Measurements from ENCODE around the gene PIK3IP1.
A peak's percentile ranks its signal among the peaks of the same experiment; 100 is the strongest.

Gene PIK3IP1

DNA sequence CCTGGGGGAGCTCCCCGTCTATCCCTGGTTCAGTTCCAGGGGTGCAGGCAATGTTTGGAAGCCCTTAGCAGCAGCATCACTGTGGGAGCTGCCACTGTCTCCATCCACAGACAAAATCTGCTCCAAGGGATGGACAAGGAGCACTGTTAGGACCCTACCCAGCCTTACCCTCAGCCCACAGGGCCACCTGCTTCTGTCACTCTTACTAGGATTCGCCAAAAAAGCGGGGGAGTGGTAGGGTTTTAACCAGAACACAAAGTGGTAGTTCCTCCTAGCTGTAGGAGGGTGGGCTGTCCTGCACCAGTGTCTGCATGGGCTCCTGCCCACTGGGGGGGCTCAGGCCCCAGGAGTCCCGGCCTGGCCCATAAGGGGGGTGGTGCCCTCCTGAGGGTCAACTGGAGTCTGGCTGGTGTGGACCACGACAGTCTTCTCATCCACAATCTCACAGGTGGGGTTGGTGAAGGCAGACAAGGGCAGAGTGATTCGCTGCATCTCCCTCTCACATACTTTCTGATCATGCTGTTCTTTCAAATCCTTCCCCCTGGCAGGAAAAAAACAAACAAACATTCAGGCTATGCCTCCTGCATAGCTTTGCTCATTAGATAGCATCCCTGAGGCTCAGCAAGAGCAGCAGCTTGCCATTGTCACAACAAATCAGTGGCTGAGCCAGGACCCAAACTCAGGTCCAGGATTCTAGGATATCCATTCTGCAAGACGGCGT is 9.4 kb downstream of the PIK3IP1 start:
- no peak for DNase-seq (ENCODE audit: low read depth in 1 of 2, low spot score in 1 of 2)
- in situ Hi-C loops (cut with HindIII; ENCODE audit: low pct_unique_long_range_greater_than_20kb, low sequenced_read_pairs), result no loop called here
- no peak for TF ChIP-seq JUND (IDR thresholded peaks at IDR 0.05; ENCODE audit: low read depth)

DNA sequence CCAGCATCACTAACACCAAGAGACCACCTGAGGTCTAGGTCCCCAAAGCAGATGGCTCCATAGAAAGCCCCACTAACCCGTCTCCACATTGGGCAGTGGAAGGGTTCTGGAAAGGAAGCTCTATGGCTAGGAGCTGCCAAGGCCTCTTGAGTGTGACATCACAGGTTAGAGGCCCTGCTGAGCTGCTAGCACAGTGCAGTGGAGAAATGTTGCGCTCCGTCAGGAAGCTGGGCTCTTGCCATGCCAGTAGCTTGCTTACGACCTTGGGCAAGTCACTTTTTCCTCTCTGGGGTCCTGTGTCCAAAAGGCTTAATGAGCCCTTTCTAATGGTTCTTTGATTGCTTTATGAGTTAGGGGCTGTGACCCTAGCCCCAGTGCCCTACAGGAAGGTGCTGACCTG is 10.6 kb downstream of the PIK3IP1 start:
- TF ChIP-seq JUND (IDR thresholded peaks at IDR 0.05; ENCODE audit: low read depth), result no peak
- DNase-seq (ENCODE audit: low read depth in 1 of 2, low spot score in 1 of 2), result no peak
- in situ Hi-C loops (cut with HindIII; ENCODE audit: low pct_unique_long_range_greater_than_20kb, low sequenced_read_pairs), result no loop called here

DNA sequence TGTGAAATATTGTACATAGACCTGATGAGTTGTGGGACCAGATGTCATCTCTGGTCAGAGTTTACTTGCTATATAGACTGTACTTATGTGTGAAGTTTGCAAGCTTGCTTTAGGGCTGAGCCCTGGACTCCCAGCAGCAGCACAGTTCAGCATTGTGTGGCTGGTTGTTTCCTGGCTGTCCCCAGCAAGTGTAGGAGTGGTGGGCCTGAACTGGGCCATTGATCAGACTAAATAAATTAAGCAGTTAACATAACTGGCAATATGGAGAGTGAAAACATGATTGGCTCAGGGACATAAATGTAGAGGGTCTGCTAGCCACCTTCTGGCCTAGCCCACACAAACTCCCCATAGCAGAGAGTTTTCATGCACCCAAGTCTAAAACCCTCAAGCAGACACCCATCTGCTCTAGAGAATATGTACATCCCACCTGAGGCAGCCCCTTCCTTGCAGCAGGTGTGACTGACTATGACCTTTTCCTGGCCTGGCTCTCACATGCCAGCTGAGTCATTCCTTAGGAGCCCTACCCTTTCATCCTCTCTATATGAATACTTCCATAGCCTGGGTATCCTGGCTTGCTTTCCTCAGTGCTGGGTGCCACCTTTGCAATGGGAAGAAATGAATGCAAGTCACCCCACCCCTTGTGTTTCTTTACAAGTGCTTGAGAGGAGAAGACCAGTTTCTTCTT is 12.3 kb downstream of the PIK3IP1 start:
- in situ Hi-C loops (cut with HindIII; ENCODE audit: low pct_unique_long_range_greater_than_20kb, low sequenced_read_pairs), result no loop called here
- TF ChIP-seq JUND (IDR thresholded peaks at IDR 0.05; ENCODE audit: low read depth), result no peak
- DNase-seq (ENCODE audit: low read depth in 1 of 2, low spot score in 1 of 2), result no peak

DNA sequence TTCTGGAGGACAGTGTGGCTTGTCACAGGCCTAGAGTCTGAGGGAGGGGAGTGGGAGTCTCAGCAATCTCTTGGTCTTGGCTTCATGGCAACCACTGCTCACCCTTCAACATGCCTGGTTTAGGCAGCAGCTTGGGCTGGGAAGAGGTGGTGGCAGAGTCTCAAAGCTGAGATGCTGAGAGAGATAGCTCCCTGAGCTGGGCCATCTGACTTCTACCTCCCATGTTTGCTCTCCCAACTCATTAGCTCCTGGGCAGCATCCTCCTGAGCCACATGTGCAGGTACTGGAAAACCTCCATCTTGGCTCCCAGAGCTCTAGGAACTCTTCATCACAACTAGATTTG is 13.0 kb downstream of the PIK3IP1 start:
- no peak for TF ChIP-seq JUND (IDR thresholded peaks at IDR 0.05; ENCODE audit: low read depth)
- no peak for DNase-seq (ENCODE audit: low read depth in 1 of 2, low spot score in 1 of 2)
- in situ Hi-C loops (cut with HindIII; ENCODE audit: low pct_unique_long_range_greater_than_20kb, low sequenced_read_pairs), result no loop called here

DNA sequence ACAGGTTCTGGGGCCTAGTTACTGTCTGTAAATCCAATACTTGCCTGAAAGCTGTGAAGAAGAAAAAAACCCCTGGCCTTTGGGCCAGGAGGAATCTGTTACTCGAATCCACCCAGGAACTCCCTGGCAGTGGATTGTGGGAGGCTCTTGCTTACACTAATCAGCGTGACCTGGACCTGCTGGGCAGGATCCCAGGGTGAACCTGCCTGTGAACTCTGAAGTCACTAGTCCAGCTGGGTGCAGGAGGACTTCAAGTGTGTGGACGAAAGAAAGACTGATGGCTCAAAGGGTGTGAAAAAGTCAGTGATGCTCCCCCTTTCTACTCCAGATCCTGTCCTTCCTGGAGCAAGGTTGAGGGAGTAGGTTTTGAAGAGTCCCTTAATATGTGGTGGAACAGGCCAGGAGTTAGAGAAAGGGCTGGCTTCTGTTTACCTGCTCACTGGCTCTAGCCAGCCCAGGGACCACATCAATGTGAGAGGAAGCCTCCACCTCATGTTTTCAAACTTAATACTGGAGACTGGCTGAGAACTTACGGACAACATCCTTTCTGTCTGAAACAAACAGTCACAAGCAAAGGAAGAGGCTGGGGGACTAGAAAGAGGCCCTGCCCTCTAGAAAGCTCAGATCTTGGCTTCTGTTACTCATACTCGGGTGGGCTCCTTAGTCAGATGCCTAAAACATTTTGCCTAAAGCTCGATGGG is 13.5 kb downstream of the PIK3IP1 start:
- no peak for TF ChIP-seq JUND (IDR thresholded peaks at IDR 0.05; ENCODE audit: low read depth)
- DNase-seq (ENCODE audit: low read depth in 1 of 2, low spot score in 1 of 2), result no peak
- in situ Hi-C loops (cut with HindIII; ENCODE audit: low pct_unique_long_range_greater_than_20kb, low sequenced_read_pairs), result no loop called here

DNA sequence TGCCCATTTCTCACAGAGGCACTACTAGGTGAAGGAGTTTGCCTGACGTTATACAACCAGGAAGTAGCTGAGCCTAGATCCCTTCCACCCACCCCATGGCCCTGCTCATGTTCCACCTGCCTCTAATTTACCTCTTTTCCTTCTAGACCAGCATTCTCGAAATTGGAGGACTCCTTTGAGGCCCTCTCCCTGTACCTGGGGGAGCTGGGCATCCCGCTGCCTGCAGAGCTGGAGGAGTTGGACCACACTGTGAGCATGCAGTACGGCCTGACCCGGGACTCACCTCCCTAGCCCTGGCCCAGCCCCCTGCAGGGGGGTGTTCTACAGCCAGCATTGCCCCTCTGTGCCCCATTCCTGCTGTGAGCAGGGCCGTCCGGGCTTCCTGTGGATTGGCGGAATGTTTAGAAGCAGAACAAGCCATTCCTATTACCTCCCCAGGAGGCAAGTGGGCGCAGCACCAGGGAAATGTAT is 14.1 kb downstream of the PIK3IP1 start:
- in situ Hi-C loops (cut with HindIII; ENCODE audit: low pct_unique_long_range_greater_than_20kb, low sequenced_read_pairs), result no loop called here
- no peak for DNase-seq (ENCODE audit: low read depth in 1 of 2, low spot score in 1 of 2)

DNA sequence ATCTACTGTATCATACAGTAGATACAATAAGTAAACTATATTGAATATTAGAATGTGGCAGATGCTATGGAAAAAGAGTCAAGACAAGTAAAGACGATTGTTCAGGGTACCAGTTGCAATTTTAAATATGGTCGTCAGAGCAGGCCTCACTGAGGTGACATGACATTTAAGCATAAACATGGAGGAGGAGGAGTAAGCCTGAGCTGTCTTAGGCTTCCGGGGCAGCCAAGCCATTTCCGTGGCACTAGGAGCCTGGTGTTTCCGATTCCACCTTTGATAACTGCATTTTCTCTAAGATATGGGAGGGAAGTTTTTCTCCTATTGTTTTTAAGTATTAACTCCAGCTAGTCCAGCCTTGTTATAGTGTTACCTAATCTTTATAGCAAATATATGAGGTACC is 14.5 kb downstream of the PIK3IP1 start:
- in situ Hi-C loops (cut with HindIII; ENCODE audit: low pct_unique_long_range_greater_than_20kb, low sequenced_read_pairs), result no loop called here
- TF ChIP-seq JUND (IDR thresholded peaks at IDR 0.05; ENCODE audit: low read depth), result no peak
- DNase-seq (ENCODE audit: low read depth in 1 of 2, low spot score in 1 of 2), result no peak

More for the DNA sequence above, 14.1 kb downstream of the PIK3IP1 start:
- TF ChIP-seq JUND (IDR thresholded peaks at IDR 0.05; ENCODE audit: low read depth), result no peak

DNA sequence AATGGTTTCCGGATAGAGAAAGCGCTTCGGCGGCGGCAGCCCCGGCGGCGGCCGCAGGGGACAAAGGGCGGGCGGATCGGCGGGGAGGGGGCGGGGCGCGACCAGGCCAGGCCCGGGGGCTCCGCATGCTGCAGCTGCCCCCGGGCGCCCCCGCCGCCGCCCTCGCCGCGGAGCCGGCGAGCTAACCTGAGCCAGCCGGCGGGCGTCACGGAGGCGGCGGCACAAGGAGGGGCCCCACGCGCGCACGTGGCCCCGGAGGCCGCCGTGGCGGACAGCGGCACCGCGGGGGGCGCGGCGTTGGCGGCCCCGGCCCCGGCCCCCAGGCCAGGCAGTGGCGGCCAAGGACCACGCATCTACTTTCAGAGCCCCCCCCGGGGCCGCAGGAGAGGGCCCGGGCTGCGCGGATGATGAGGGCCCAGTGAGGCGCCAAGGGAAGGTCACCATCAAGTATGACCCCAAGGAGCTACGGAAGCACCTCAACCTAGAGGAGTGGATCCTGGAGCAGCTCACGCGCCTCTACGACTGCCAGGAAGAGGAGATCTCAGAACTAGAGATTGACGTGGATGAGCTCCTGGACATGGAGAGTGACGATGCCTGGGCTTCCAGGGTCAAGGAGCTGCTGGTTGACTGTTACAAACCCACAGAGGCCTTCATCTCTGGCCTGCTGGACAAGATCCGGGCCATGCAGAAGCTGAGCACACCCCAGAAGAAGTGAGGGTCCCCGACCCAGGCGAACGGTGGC is 15.7 kb downstream of the PIK3IP1 start:
- TF ChIP-seq JUND (IDR thresholded peaks at IDR 0.05; ENCODE audit: low read depth), result no peak
- in situ Hi-C loops (cut with HindIII; ENCODE audit: low pct_unique_long_range_greater_than_20kb, low sequenced_read_pairs), result no loop called here
- no peak for DNase-seq (ENCODE audit: low read depth in 1 of 2, low spot score in 1 of 2)

DNA sequence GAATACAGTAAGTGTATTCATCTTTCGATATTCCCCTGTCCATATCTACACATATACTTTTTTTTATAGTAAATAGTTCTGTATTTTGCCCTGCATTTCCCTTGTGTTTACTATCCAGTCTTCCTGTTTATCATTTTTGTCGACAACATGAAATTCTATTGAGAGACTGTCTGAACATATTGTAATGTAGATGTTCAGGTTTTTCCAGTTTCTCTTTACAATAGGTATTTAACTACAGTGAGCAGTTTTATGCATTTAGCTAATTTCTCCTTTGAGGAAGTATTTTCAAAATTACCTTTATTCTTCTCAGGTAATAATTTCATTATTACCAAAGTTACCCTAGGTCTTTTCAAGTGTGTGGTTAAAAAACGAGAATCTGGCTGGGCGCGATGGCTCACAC is 16.7 kb downstream of the PIK3IP1 start:
- in situ Hi-C loops (cut with HindIII; ENCODE audit: low pct_unique_long_range_greater_than_20kb, low sequenced_read_pairs), result no loop called here
- peak in 1 of 2 experiments; percentile 40 for DNase-seq (ENCODE audit: low read depth in 1 of 2, low spot score in 1 of 2)
- TF ChIP-seq JUND (IDR thresholded peaks at IDR 0.05; ENCODE audit: low read depth), result no peak

DNA sequence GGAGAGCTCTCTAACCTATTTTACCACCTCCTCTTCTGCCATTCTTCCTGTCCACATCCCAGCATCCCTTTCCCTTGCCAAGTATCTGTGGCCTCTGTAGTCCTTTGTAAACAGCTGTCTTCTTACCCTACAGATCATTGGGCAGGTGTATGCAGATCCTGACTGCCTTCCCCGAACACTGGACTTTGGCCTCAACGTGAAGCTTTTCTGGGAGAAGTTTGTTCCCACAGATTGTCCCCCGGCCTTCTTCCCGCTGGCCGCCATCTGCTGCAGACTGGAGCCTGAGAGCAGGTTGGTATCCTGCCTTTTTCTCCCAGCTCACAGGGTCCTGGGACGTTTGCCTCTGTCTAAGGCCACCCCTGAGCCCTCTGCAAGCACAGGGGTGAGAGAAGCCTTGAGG is 17.3 kb downstream of the PIK3IP1 start:
- no peak for DNase-seq (ENCODE audit: low read depth in 1 of 2, low spot score in 1 of 2)
- TF ChIP-seq JUND (IDR thresholded peaks at IDR 0.05; ENCODE audit: low read depth), result no peak
- in situ Hi-C loops (cut with HindIII; ENCODE audit: low pct_unique_long_range_greater_than_20kb, low sequenced_read_pairs), result no loop called here

DNA sequence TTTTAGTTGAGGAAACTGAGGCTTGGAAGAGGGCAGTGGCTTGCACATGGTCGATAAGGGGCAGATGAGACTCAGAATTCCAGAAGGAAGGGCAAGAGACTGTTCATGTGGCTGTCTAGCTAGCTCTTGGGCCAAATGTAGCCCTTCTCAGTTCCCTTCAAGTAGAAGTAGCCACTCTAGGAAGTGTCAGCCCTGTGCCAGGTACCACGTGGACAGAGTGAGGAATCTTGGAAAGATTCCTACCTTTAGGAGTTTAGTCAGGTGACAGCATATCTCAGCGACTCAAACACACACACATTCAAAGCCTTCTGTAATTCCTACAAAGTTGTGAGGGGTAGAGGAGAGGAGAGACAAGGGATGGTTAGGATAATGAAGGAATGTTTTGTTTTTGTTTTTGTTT is 18.3 kb downstream of the PIK3IP1 start:
- no peak for TF ChIP-seq JUND (IDR thresholded peaks at IDR 0.05; ENCODE audit: low read depth)
- in situ Hi-C loops (cut with HindIII; ENCODE audit: low pct_unique_long_range_greater_than_20kb, low sequenced_read_pairs), result no loop called here
- no peak for DNase-seq (ENCODE audit: low read depth in 1 of 2, low spot score in 1 of 2)
